SK-N-SH (cell line): ENCODE results near the gene DMD. TPM values are rescaled to one million over a fixed set of nuclear protein-coding genes. Genes with fewer than 3 reads are reported as not detected.

Source experiments
- CTCF ChIA-PET: fragments of 300-600, 350-600 bp; formaldehyde crosslinking; extraction: SDS; loops from one replicate; lab custom pipeline; 2021; lab: Yijun Ruan, JAX
- POLR2A ChIA-PET: fragments of 350-600 bp; sonication (Branson Sonifier 250); formaldehyde crosslinking; extraction: SDS; loops from one replicate; lab custom pipeline; 2020; ENCODE audit warnings: antibody characterized with exemption, inconsistent platforms; lab: Yijun Ruan, JAX
- DNase-seq: peaks from one replicate; pipeline ENCODE4 v3.0.0; 2012
- H2AFZ ChIP-seq: fragments of 200-600 bp; sonication (generic); 2 replicates; pipeline ENCODE4 v1.8.1; 2016; ENCODE audit warnings: antibody characterized with exemption, mild to moderate bottlenecking, low read depth
- H3F3A ChIP-seq: fragments of 200-600 bp; sonication (generic); replicated peaks from 2 replicates; pipeline ENCODE3; 2016; ENCODE audit warnings: antibody characterized with exemption, mild to moderate bottlenecking; ENCODE audit not compliant: insufficient read depth
- H3K27ac ChIP-seq, 2 experiments: fragments of 200-500 bp in 1 of 2; fragments of 200-600 bp in 1 of 2; sonication (Bioruptor generic) in 1 of 2; sonication (generic), shearing (Covaris generic) in 1 of 2; 2 replicates each; pipeline versions ENCODE4 v1.5.1 to v1.6.1; 2014 to 2016; ENCODE audit warnings: low read depth in 2 of 2, inconsistent platforms in 1 of 2, low read length in 1 of 2, mild to moderate bottlenecking in 1 of 2, mixed read lengths in 1 of 2
- H3K27me3 ChIP-seq: fragments of 200-600 bp; sonication (generic), shearing (Covaris generic); 2 replicates; pipeline ENCODE4 v1.6.1; 2016; ENCODE audit warnings: mixed run types; ENCODE audit not compliant: insufficient read depth
- H3K36me3 ChIP-seq, 2 experiments: fragments of 200-500 bp in 1 of 2; fragments of 200-600 bp in 1 of 2; sonication (Bioruptor generic) in 1 of 2; sonication (generic) in 1 of 2; replicated peaks in 1 of 2; 2 replicates each; pipeline versions ENCODE3 to v1.5.1; 2014 to 2016; ENCODE audit warnings: low read length in 1 of 2, mild to moderate bottlenecking in 1 of 2; ENCODE audit not compliant: insufficient read depth in 2 of 2, control insufficient read depth in 1 of 2
- H3K4me1 ChIP-seq, 2 experiments: fragments of 200-500 bp in 1 of 2; fragments of 200-600 bp in 1 of 2; sonication (Bioruptor generic) in 1 of 2; sonication (generic), shearing (Covaris generic) in 1 of 2; 2 replicates each; pipeline versions ENCODE4 v1.5.1 to v1.6.1; 2014 to 2016; ENCODE audit warnings: low read depth in 1 of 2, low read length in 1 of 2, mixed run types in 1 of 2; ENCODE audit not compliant: insufficient read depth in 2 of 2, control insufficient read depth in 1 of 2
- H3K4me2 ChIP-seq: fragments of 200-600 bp; sonication (generic), shearing (Covaris generic); 2 replicates; pipeline ENCODE4 v1.6.1; 2017; ENCODE audit warnings: mixed run types
- H3K4me3 ChIP-seq, 2 experiments: fragments of 200-500 bp in 1 of 2; fragments of 200-600 bp in 1 of 2; sonication (Bioruptor generic) in 1 of 2; sonication (generic), shearing (Covaris generic) in 1 of 2; 2 replicates each; pipeline versions ENCODE4 v1.5.1 to v1.8.1; 2014 to 2016; ENCODE audit warnings: low read depth in 2 of 2, inconsistent platforms in 1 of 2, low read length in 1 of 2, mild to moderate bottlenecking in 1 of 2, mixed read lengths in 1 of 2, moderate library complexity in 1 of 2
- H3K79me2 ChIP-seq: fragments of 200-600 bp; sonication (generic); 2 replicates; pipeline ENCODE4 v1.8.1; 2017; ENCODE audit warnings: mild to moderate bottlenecking; ENCODE audit not compliant: insufficient read depth
- H3K9ac ChIP-seq: fragments of 200-600 bp; sonication (generic); 2 replicates; pipeline ENCODE4 v1.6.1; 2017; ENCODE audit warnings: mixed run types
- H3K9me2 ChIP-seq: fragments of 200-600 bp; sonication (generic); 2 replicates; pipeline ENCODE4 v1.6.1; 2017; ENCODE audit warnings: mixed run types
- H3K9me3 ChIP-seq: fragments of 200-600 bp; sonication (generic); 2 replicates; pipeline ENCODE4 v1.6.1; 2017; ENCODE audit warnings: mixed run types, mild to moderate bottlenecking, moderate library complexity
- H4K20me1 ChIP-seq: fragments of 200-600 bp; sonication (generic); 2 replicates; pipeline ENCODE4 v1.6.1; 2017; ENCODE audit warnings: mild to moderate bottlenecking, mixed run types; ENCODE audit not compliant: insufficient read depth
- CTCF ChIP-seq: fragments of 200-600 bp; sonication (generic); IDR thresholded peaks from 2 replicates; pipeline ENCODE4 v1.6.1; 2017; ENCODE audit warnings: antibody characterized with exemption, mild to moderate bottlenecking, moderate library complexity
- FOSL2 ChIP-seq: IDR thresholded peaks from 2 replicates; pipeline ENCODE4 v1.4.0; 2012; ENCODE audit warnings: low read depth, mild to moderate bottlenecking, moderate library complexity, borderline replicate concordance
- GABPA ChIP-seq: IDR thresholded peaks from 2 replicates; pipeline ENCODE4 v1.4.0; 2012; ENCODE audit warnings: low read depth, mild to moderate bottlenecking
- GATA2 ChIP-seq: sonication (generic); formaldehyde crosslinking; IDR thresholded peaks from 2 replicates; pipeline ENCODE4 v1.5.0; 2020; ENCODE audit warnings: mild to moderate bottlenecking, missing genetic modification reagents
- JUND ChIP-seq: IDR thresholded peaks from 2 replicates; pipeline ENCODE4 v1.4.0; 2012
- MAX ChIP-seq: IDR thresholded peaks from 2 replicates; pipeline ENCODE4 v1.4.0; 2012; ENCODE audit warnings: low read depth
- MEF2A ChIP-seq: IDR thresholded peaks from 2 replicates; pipeline ENCODE4 v1.4.0; 2012; ENCODE audit warnings: low read depth, borderline replicate concordance
- NRF1 ChIP-seq: IDR thresholded peaks from 2 replicates; pipeline ENCODE4 v1.6.1; 2012; ENCODE audit warnings: low read depth, mild to moderate bottlenecking, low read length
- PBX3 ChIP-seq: IDR thresholded peaks from 2 replicates; pipeline ENCODE4; 2012
- POLR2AphosphoS5 ChIP-seq: IDR thresholded peaks from 2 replicates; pipeline ENCODE4 v1.6.1; 2012; ENCODE audit warnings: low read depth, low read length
- RCOR1 ChIP-seq: fragments of 150-350 bp; IDR thresholded peaks from 2 replicates; pipeline ENCODE4 v1.6.1; 2017; ENCODE audit warnings: antibody characterized with exemption, low read length
- RFX5 ChIP-seq: IDR thresholded peaks from 2 replicates; pipeline ENCODE4 v1.6.1; 2012; ENCODE audit warnings: mild to moderate bottlenecking, improper control_type of control experiment, low read length
- TAF1 ChIP-seq: IDR thresholded peaks from 2 replicates; pipeline ENCODE4 v1.6.1; 2012; ENCODE audit warnings: low read depth, mild to moderate bottlenecking, low read length, moderate library complexity, borderline replicate concordance
- TCF12 ChIP-seq: IDR thresholded peaks from 2 replicates; pipeline ENCODE4 v1.4.0; 2012
- TEAD4 ChIP-seq: IDR thresholded peaks from 2 replicates; pipeline ENCODE4 v1.4.0; 2012; ENCODE audit warnings: mild to moderate bottlenecking, borderline replicate concordance; ENCODE audit not compliant: insufficient read depth
- USF2 ChIP-seq: fragments of 150-350 bp; IDR thresholded peaks from 2 replicates; pipeline ENCODE4 v1.6.1; 2017; ENCODE audit warnings: antibody characterized with exemption, low read length, low read depth, borderline replicate concordance
- YY1 ChIP-seq: IDR thresholded peaks from 2 replicates; pipeline ENCODE4 v1.4.0; 2012; ENCODE audit warnings: low read depth, mild to moderate bottlenecking
- ZBTB33 ChIP-seq: IDR thresholded peaks from 2 replicates; pipeline ENCODE4 v1.4.0; 2012; ENCODE audit warnings: low read depth, borderline replicate concordance
- WGBS: methylation state at CpG from one replicate; pipeline ENCODE4 v1.1.6; 2017; ENCODE audit warnings: low lambda C conversion rate; 5-methylcytosine and 5-hydroxymethylcytosine counted together
- polyA plus RNA-seq, 3 experiments: library from polyadenylated mRNA; depleted of rRNA; stranded (reverse); fragments of >200 nt; gene quantifications; 2 replicates each; pipeline ENCODE4 v1.2.3, GENCODE V29; 2012

Gene DMD
- polyA plus RNA-seq, 1 of the 3 experiments (the other 2 are of a cell fraction) = 3.9 TPM

GRCh38 chrX:33062041-33062440 lies 149.3 kb downstream of the DMD start:
- no peaks in the 10 kb centered on the region for H4K20me1 ChIP-seq
- H2AFZ ChIP-seq = no peak overlapping the region
- no peak for DNase-seq
- no peaks in the 10 kb centered on the region; the same call in 1 of the 2 replicates for H3K27me3 ChIP-seq
- no peaks in the 10 kb centered on the region for H3K9me3 ChIP-seq
- WGBS = 34% methylated on average over 1 of the region's 1 CpG
- no peak overlapping the region for H3K9ac ChIP-seq
- POLR2A ChIA-PET = no interaction called here
- H3K27ac ChIP-seq = no peak overlapping the region
- H3K79me2 ChIP-seq = no peaks in the 10 kb centered on the region
- no peak overlapping the region for H3K4me3 ChIP-seq
- H3K36me3 ChIP-seq = no peaks in the 10 kb centered on the region
- no peaks in the 10 kb centered on the region for H3K9me2 ChIP-seq
- TF ChIP-seq JUND (no peak), USF2 (no peak), MAX (no peak), RCOR1 (no peak), NRF1 (no peak), YY1 (no peak), GATA2 (CRISPR knock-in tag) (no peak), CTCF (no peak), MEF2A (no peak), ZBTB33 (no peak), FOSL2 (no peak), TCF12 (no peak), POLR2AphosphoS5 (no peak)
- TF ChIP-seq, all 33 proteins: peak for 0
- no peaks in the 10 kb centered on the region for H3K4me1 ChIP-seq
- CTCF ChIA-PET = no interaction called here
- no peaks in the 10 kb centered on the region for H3F3A ChIP-seq
- no peak overlapping the region for H3K4me2 ChIP-seq

GRCh38 chrX:33053001-33053400 lies 158.3 kb downstream of the DMD start:
- no peak overlapping the region for H3K4me3 ChIP-seq
- H2AFZ ChIP-seq = no peak overlapping the region
- no peaks in the 10 kb centered on the region for H3K9me3 ChIP-seq
- no peaks in the 10 kb centered on the region for H3F3A ChIP-seq
- no peaks in the 10 kb centered on the region for H3K36me3 ChIP-seq
- H3K9ac ChIP-seq = no peak overlapping the region
- no peak overlapping the region for H3K4me2 ChIP-seq
- no peaks in the 10 kb centered on the region for H3K4me1 ChIP-seq
- no peak overlapping the region for H3K27ac ChIP-seq
- no peak for DNase-seq
- H3K9me2 ChIP-seq = no peaks in the 10 kb centered on the region
- no peaks in the 10 kb centered on the region for H3K79me2 ChIP-seq
- ChIA-PET CTCF (no interaction called here), POLR2A (no interaction called here)
- WGBS = 44% methylated on average over 9 of the region's 9 CpGs
- H4K20me1 ChIP-seq = no peaks in the 10 kb centered on the region
- no peaks in the 10 kb centered on the region; the same call in 1 of the 2 replicates for H3K27me3 ChIP-seq
- TF ChIP-seq RFX5 (no peak), TCF12 (no peak), TAF1 (no peak), GABPA (no peak), CTCF (no peak), PBX3 (no peak), TEAD4 (no peak)
